IMR-90 (cell line): ENCODE data around the gene MAGEF1. TPM values are rescaled to one million over a fixed set of nuclear protein-coding genes. Genes with fewer than 3 reads are reported as not detected.

Source experiments
- ATAC-seq: fragments of 200-7000 bp; cut with Tn5 transposase; 2 replicates; pipeline ENCODE4 v1.9.1; 2020; ENCODE audit warnings: low read depth, mild to moderate bottlenecking, moderate library complexity
- BruUV-seq: library from RNA; stranded (reverse); fragments of 400-500 nt; replicated peaks from 2 replicates; lab custom pipeline; 2021; lab: Mats Ljungman, UMichigan
- CTCF ChIA-PET: fragments of 300-600 bp; formaldehyde crosslinking; extraction: SDS; loops from one replicate; lab custom pipeline; 2021; ENCODE audit warnings: antibody characterized with exemption; lab: Yijun Ruan, JAX
- POLR2A ChIA-PET: fragments of 300-600 bp; sonication (Branson Sonifier 250); formaldehyde crosslinking; loops from one replicate; lab custom pipeline; 2022; ENCODE audit warnings: antibody characterized with exemption; ENCODE audit not compliant: unreplicated experiment; lab: Charles Lee
- DNase-seq: peaks from one replicate; pipeline ENCODE4 v3.0.0; 2013
- H2AFZ ChIP-seq: replicated peaks from 2 replicates; pipeline ENCODE3; 2013; ENCODE audit warnings: low read length, mild to moderate bottlenecking; ENCODE audit not compliant: poor library complexity
- H2AK5ac ChIP-seq: 2 replicates; pipeline ENCODE4 v1.6.1; 2013; ENCODE audit warnings: low read depth, low read length, inconsistent platforms
- H2AK9ac ChIP-seq: replicated peaks from 2 replicates; pipeline ENCODE3; 2013; ENCODE audit warnings: mild to moderate bottlenecking, low read depth, low read length, moderate library complexity; ENCODE audit not compliant: poor library complexity
- H2BK120ac ChIP-seq: 2 replicates; pipeline ENCODE4 v1.6.1; 2013; ENCODE audit warnings: low read depth, low read length, inconsistent platforms
- H2BK15ac ChIP-seq: 3 replicates; pipeline ENCODE4 v1.6.1; 2013; ENCODE audit warnings: low read depth, low read length, inconsistent platforms
- H2BK20ac ChIP-seq: 2 replicates; pipeline ENCODE4 v1.6.1; 2013; ENCODE audit warnings: low read depth, mild to moderate bottlenecking, inconsistent platforms, low read length, moderate library complexity
- H2BK5ac ChIP-seq: 2 replicates; pipeline ENCODE4 v1.6.1; 2013; ENCODE audit warnings: mild to moderate bottlenecking, low read depth, low read length, inconsistent platforms; ENCODE audit not compliant: poor library complexity, severe bottlenecking
- H3K14ac ChIP-seq: replicated peaks from 2 replicates; pipeline ENCODE4 v1.6.1; 2013; ENCODE audit warnings: low read depth, low read length, inconsistent platforms
- H3K18ac ChIP-seq: 2 replicates; pipeline ENCODE4 v1.6.1; 2013; ENCODE audit warnings: low read depth, low read length, control low read depth
- H3K23ac ChIP-seq: 2 replicates; pipeline ENCODE4 v1.6.1; 2013; ENCODE audit warnings: low read depth, low read length, inconsistent platforms
- H3K27ac ChIP-seq: 2 replicates; pipeline ENCODE4 v1.5.1; 2013; ENCODE audit warnings: mild to moderate bottlenecking, control low read depth, low read length; ENCODE audit not compliant: insufficient read depth
- H3K27me3 ChIP-seq: 2 replicates; pipeline ENCODE4 v1.6.1; 2013; ENCODE audit warnings: low read length; ENCODE audit not compliant: control insufficient read depth, insufficient read depth
- H3K36me3 ChIP-seq: 2 replicates; pipeline ENCODE4 v1.6.1; 2013; ENCODE audit warnings: low read length, mixed read lengths; ENCODE audit not compliant: control insufficient read depth, insufficient read depth
- H3K4ac ChIP-seq: 2 replicates; pipeline ENCODE4 v1.6.1; 2013; ENCODE audit warnings: low read depth, low read length, inconsistent platforms
- H3K4me1 ChIP-seq: 2 replicates; pipeline ENCODE4 v1.6.1; 2013; ENCODE audit warnings: low read length, mixed read lengths; ENCODE audit not compliant: control insufficient read depth, insufficient read depth
- H3K4me2 ChIP-seq: 2 replicates; pipeline ENCODE4 v1.6.1; 2013; ENCODE audit warnings: low read depth, mild to moderate bottlenecking, control low read depth, low read length, moderate library complexity
- H3K4me3 ChIP-seq: 2 replicates; pipeline ENCODE4 v1.5.1; 2013; ENCODE audit warnings: low read depth, mild to moderate bottlenecking, control low read depth, low read length, moderate library complexity; ENCODE audit not compliant: insufficient read depth
- H3K56ac ChIP-seq: 2 replicates; pipeline ENCODE4 v1.6.1; 2013; ENCODE audit warnings: low read length, inconsistent platforms; ENCODE audit not compliant: insufficient read depth; ENCODE audit errors: extremely low read depth
- H3K79me1 ChIP-seq, 2 experiments: 2 replicates each; pipeline ENCODE4 v1.6.1; 2013; ENCODE audit warnings: low read length in 2 of 2, inconsistent platforms in 1 of 2, low read depth in 1 of 2
- H3K9ac ChIP-seq: 2 replicates; pipeline ENCODE4 v1.6.1; 2013; ENCODE audit warnings: low read depth, low read length, control low read depth
- H3K9me1 ChIP-seq: 2 replicates; pipeline ENCODE4 v1.6.1; 2013; ENCODE audit warnings: low read length, inconsistent platforms; ENCODE audit not compliant: insufficient read depth
- H3K9me3 ChIP-seq: 2 replicates; pipeline ENCODE4 v1.6.1; 2013; ENCODE audit warnings: low read length; ENCODE audit not compliant: control insufficient read depth, insufficient read depth
- H4K20me1 ChIP-seq: 2 replicates; pipeline ENCODE4 v1.6.1; 2013; ENCODE audit warnings: low read length, inconsistent platforms; ENCODE audit not compliant: insufficient read depth
- H4K5ac ChIP-seq: 2 replicates; pipeline ENCODE4 v1.6.1; 2013; ENCODE audit warnings: mild to moderate bottlenecking, low read depth, low read length, control low read depth
- H4K8ac ChIP-seq, 2 experiments: 2 replicates each; pipeline ENCODE4 v1.6.1; 2013; ENCODE audit warnings: low read depth in 2 of 2, low read length in 2 of 2, control low read depth in 1 of 2, inconsistent platforms in 1 of 2
- H4K91ac ChIP-seq: 2 replicates; pipeline ENCODE4 v1.6.1; 2013; ENCODE audit warnings: low read depth, low read length, inconsistent platforms; ENCODE audit not compliant: insufficient read depth
- CEBPB ChIP-seq: IDR thresholded peaks from 2 replicates; pipeline ENCODE4 v1.6.1; 2012; ENCODE audit warnings: low read depth, low read length, improper control_type of control experiment
- CHD1 ChIP-seq: IDR thresholded peaks from 2 replicates; pipeline ENCODE4 v1.6.1; 2012; ENCODE audit warnings: low read depth, low read length, improper control_type of control experiment
- CTCF ChIP-seq: conservative IDR thresholded peaks from 2 replicates; pipeline ENCODE4 v1.5.1; 2012; ENCODE audit warnings: mild to moderate bottlenecking, low read depth, low read length, improper control_type of control experiment
- FOS ChIP-seq: fragments of 150-350 bp; IDR thresholded peaks from 2 replicates; pipeline ENCODE4 v1.6.1; 2016; ENCODE audit warnings: low read depth, low read length
- MAFK ChIP-seq: IDR thresholded peaks from 2 replicates; pipeline ENCODE4 v1.6.1; 2012; ENCODE audit warnings: low read depth, low read length, improper control_type of control experiment
- MAZ ChIP-seq: IDR thresholded peaks from 2 replicates; pipeline ENCODE4 v1.6.1; 2012; ENCODE audit warnings: low read depth, mild to moderate bottlenecking, low read length, improper control_type of control experiment, moderate library complexity, borderline replicate concordance
- MXI1 ChIP-seq: IDR thresholded peaks from 2 replicates; pipeline ENCODE4 v1.6.1; 2012; ENCODE audit warnings: low read depth, mild to moderate bottlenecking, low read length, moderate library complexity, borderline replicate concordance
- NFE2L2 ChIP-seq: fragments of 150-350 bp; IDR thresholded peaks from 2 replicates; pipeline ENCODE4 v1.6.1; 2016; ENCODE audit warnings: low read depth, mild to moderate bottlenecking, low read length
- POLR2A ChIP-seq: IDR thresholded peaks from 2 replicates; pipeline ENCODE4 v1.6.1; 2012; ENCODE audit warnings: mild to moderate bottlenecking, low read depth, low read length
- RAD21 ChIP-seq: IDR thresholded peaks from 2 replicates; pipeline ENCODE4 v1.6.1; 2012; ENCODE audit warnings: low read length, improper control_type of control experiment
- RCOR1 ChIP-seq: IDR thresholded peaks from 2 replicates; pipeline ENCODE4 v1.6.1; 2012; ENCODE audit warnings: mild to moderate bottlenecking, low read length, improper control_type of control experiment; ENCODE audit not compliant: insufficient replicate concordance
- RFX5 ChIP-seq: IDR thresholded peaks from 2 replicates; pipeline ENCODE4 v1.8.0; 2012; ENCODE audit warnings: low read depth, mild to moderate bottlenecking, low read length, moderate library complexity
- SMC3 ChIP-seq: fragments of 150-350 bp; IDR thresholded peaks from 2 replicates; pipeline ENCODE4 v1.6.1; 2016; ENCODE audit warnings: low read depth, mild to moderate bottlenecking, antibody characterized with exemption, low read length, moderate library complexity
- WGBS, 2 experiments: methylation state at CpG; one replicate each; pipeline versions ENCODE4 v1.1.5 to v1.1.7; 2013; ENCODE audit warnings: missing lambda C conversion rate in 2 of 2; ENCODE audit not compliant: insufficient read length in 1 of 2; ENCODE audit errors: extremely low coverage in 2 of 2; 5-methylcytosine and 5-hydroxymethylcytosine counted together
- dilution Hi-C: fragments of 300-500 bp; cut with HindIII; formaldehyde crosslinking; loops from one replicate; pipeline ENCODE4 v1.14.3; 2018; ENCODE audit warnings: low sequenced_read_pairs; ENCODE audit not compliant: unreplicated experiment
- in situ Hi-C: fragments of 300-500 bp; cut with MboI; formaldehyde crosslinking; loops from 3 replicates; pipeline ENCODE4 v1.14.3; 2019; ENCODE audit warnings: low sequenced_read_pairs, inconsistent platforms, mixed read lengths
- intact Hi-C: fragments of 100-400 bp; cut with micrococcal nuclease; formaldehyde crosslinking; loops from 2 replicates; pipeline ENCODE4 v1.10.0; 2022
- polyA plus RNA-seq, 3 experiments: library from polyadenylated mRNA; depleted of rRNA; stranded (reverse); fragments of >200 nt; gene quantifications; 2 replicates each; pipeline ENCODE4 v1.2.3, GENCODE V29; 2012; ENCODE audit warnings: low replicate concordance in 1 of 3
- total RNA-seq: library from RNA; depleted of rRNA; stranded (reverse); fragments of >200 nt; gene quantifications from 2 replicates; pipeline ENCODE4 v1.2.3, GENCODE V29; 2012
- TF ChIP-seq, protein P1 (sequence below): fragments of 150-350 bp; IDR thresholded peaks from 2 replicates; pipeline ENCODE4 v1.6.1; 2017; ENCODE audit warnings: mild to moderate bottlenecking, antibody characterized with exemption, low read length, low read depth
- TF ChIP-seq, protein P2 (sequence below): fragments of 150-350 bp; IDR thresholded peaks from 2 replicates; pipeline ENCODE4 v1.6.1; 2016; ENCODE audit warnings: low read depth, mild to moderate bottlenecking, low read length, moderate library complexity, borderline replicate concordance

MAGEF1 gene
- total and polyA plus RNA-seq, 2 of the 4 experiments (the other 2 are of a cell fraction), result 10.6 to 19.4 TPM

DNA sequence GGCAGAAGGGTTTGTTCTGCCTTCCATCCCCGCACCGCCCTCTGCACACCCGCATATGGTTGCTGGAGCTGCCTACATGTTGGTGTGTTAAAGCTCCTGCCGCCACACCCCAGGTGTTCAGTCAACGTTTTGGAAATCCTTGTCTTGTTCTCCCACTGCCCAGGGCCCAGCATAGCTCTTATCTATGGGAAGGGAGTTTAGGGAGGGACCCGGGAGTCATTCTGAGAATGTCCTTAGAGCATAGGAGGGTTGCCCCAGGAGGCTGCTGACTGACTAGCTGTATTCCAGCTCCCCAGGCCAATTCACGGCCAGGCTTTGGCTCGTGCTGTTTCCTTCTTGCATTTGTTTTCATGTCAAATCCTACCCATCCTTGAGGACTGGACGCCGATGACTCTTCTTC is 46.8 kb downstream of the MAGEF1 start:
- ChIA-PET POLR2A (no interaction called here), CTCF (no interaction called here)
- Histone ChIP-seq H3K56ac (no peak overlapping the region), H4K5ac (no peak overlapping the region), H3K23ac (no peak overlapping the region), H3K27ac (no peak overlapping the region), H3K14ac (no peak overlapping the region), H4K8ac (no peak overlapping the region), H2AFZ (no peak overlapping the region), H3K4me2 (no peak overlapping the region), H2BK20ac (no peak overlapping the region), H3K4me1 (peaks cover 6% of the 10 kb centered on the region; the same call in 1 of the 2 replicates), H3K18ac (no peak overlapping the region), H2BK15ac (no peak overlapping the region), H2AK9ac (no peak overlapping the region), H3K9me1 (no peaks in the 10 kb centered on the region), H2AK5ac (no peak overlapping the region), H3K9me3 (no peaks in the 10 kb centered on the region), H2BK5ac (no peak overlapping the region), H3K27me3 (peaks cover 24% of the 10 kb centered on the region), H3K9ac (no peak overlapping the region), H4K20me1 (no peaks in the 10 kb centered on the region), H2BK120ac (no peak overlapping the region), H3K79me1 (no peaks in the 10 kb centered on the region), H3K4me3 (no peak overlapping the region), H3K36me3 (no peaks in the 10 kb centered on the region), H3K4ac (no peak overlapping the region), H4K91ac (no peak overlapping the region)
- no CpG with 5 or more reads among the region's 10 CpGs for WGBS, 2 experiments
- no TSS peak for BruUV-seq
- dilution Hi-C loops, result no loop called here
- ATAC-seq (no peak), DNase-seq (no peak)
- in situ Hi-C loops, result no loop called here
- TF ChIP-seq FOS (no peak), MAZ (no peak), CHD1 (no peak), NFE2L2 (no peak), MXI1 (no peak), RCOR1 (no peak), SMC3 (no peak), CTCF (no peak), POLR2A (no peak), CEBPB (no peak), RFX5 (no peak), RAD21 (no peak), MAFK (no peak)
- TF ChIP-seq, protein P1, sequence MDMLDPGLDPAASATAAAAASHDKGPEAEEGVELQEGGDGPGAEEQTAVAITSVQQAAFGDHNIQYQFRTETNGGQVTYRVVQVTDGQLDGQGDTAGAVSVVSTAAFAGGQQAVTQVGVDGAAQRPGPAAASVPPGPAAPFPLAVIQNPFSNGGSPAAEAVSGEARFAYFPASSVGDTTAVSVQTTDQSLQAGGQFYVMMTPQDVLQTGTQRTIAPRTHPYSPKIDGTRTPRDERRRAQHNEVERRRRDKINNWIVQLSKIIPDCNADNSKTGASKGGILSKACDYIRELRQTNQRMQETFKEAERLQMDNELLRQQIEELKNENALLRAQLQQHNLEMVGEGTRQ, result no peak
- TF ChIP-seq, protein P2, sequence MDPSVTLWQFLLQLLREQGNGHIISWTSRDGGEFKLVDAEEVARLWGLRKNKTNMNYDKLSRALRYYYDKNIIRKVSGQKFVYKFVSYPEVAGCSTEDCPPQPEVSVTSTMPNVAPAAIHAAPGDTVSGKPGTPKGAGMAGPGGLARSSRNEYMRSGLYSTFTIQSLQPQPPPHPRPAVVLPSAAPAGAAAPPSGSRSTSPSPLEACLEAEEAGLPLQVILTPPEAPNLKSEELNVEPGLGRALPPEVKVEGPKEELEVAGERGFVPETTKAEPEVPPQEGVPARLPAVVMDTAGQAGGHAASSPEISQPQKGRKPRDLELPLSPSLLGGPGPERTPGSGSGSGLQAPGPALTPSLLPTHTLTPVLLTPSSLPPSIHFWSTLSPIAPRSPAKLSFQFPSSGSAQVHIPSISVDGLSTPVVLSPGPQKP, result no peak
- intact Hi-C loops, result no loop called here
